Measurements from ENCODE around the gene GDI2. TPM values are rescaled to one million over a fixed set of nuclear protein-coding genes. Genes with fewer than 3 reads are reported as not detected.

The GDI2 gene
- total and polyA plus RNA-seq, 2 donors: 140 to 385 TPM

DNA sequence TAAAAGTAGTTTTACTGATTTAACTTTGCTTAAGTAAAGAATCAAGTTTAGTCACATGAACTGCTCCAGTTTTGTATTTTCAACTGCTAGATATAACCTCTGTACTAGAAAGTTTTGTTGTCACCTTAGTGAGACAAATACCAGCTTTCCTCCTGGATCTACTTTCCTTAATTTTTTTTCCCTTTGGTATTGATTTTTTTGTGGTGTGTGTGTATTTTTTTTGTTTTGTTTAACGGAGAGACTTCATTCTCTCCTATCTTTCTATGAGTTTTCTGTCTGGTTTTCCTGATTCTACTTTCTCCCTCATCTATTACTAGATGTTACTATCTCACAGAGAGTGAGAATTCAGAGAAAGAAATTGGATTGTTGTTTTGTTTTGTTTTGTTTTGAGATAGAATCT is 76.6 kb downstream of the GDI2 start:
- Histone ChIP-seq H3K4me3 (ENCODE audit: low read depth, low read length) (no peak overlapping the region), H3K4me1 (ENCODE audit: insufficient read depth) (no peaks in the 10 kb centered on the region), H3K27ac (ENCODE audit: low read depth) (no peak overlapping the region), H3K36me3 (ENCODE audit: insufficient read depth) (peaks cover 9% of the 10 kb centered on the region)
- no peak for DNase-seq (ENCODE audit: extremely low spot score)
- 80% methylated on average over 1 of the region's 1 CpG for WGBS

DNA sequence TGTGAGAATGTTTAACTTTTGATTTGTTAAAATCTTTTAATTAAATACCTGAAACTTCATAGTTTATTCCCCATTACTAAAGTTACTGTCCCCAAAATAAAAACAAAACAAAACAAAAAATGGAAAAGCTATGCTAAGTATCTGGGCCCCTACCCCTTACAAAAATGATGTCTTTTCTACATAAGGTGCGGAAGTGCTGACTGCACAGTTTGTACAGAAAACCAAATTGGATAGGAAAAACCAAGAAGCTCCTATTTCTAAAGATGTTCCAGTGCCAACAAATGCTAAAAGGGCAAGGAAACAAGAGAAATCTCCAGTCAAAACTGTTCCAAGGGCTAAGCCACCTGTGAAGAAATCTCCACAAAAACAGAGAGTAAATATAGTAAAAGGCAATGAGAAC is 78.1 kb downstream of the GDI2 start:
- no peak for DNase-seq (ENCODE audit: extremely low spot score)
- WGBS: 96% methylated on average over 1 of the region's 1 CpG
- Histone ChIP-seq H3K4me1 (ENCODE audit: insufficient read depth) (no peaks in the 10 kb centered on the region), H3K27ac (ENCODE audit: low read depth) (no peak overlapping the region), H3K4me3 (ENCODE audit: low read depth, low read length) (no peak overlapping the region), H3K36me3 (ENCODE audit: insufficient read depth) (peaks cover 8% of the 10 kb centered on the region)

- Histone ChIP-seq H3K36me3 (ENCODE audit: insufficient read depth) (peaks cover 10% of the 10 kb centered on the region), H3K4me3 (ENCODE audit: low read depth, low read length) (no peak overlapping the region), H3K4me1 (ENCODE audit: insufficient read depth) (no peaks in the 10 kb centered on the region), H3K27ac (ENCODE audit: low read depth) (no peak overlapping the region)
- DNase-seq (ENCODE audit: extremely low spot score): no peak
- WGBS: 61% methylated on average over 4 of the region's 4 CpGs
These were observed 81.1 kb downstream of the GDI2 start for GRCh38 chr10:5732141-5732540.

DNA sequence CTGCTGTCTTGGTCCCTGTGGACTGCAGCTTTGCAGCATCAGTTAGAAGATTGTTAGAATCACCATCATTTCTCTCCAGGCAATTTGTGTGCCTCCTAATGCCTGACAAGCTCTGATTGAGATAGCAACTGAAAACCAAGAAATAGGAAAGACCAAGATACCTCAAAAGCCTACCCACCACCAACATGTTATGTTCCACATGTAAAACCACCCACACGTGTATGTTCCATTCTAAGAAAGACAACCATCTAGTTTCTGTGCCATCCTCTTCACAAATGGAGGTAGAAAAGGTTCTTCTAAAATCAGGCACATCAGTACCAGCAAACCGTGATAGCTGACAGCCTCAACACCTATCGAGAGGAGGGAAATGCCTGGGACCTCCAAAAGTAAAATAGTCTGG is 81.7 kb downstream of the GDI2 start:
- 85% methylated on average over 3 of the region's 3 CpGs for WGBS
- Histone ChIP-seq H3K36me3 (ENCODE audit: insufficient read depth) (peaks cover 10% of the 10 kb centered on the region), H3K27ac (ENCODE audit: low read depth) (no peak overlapping the region), H3K4me1 (ENCODE audit: insufficient read depth) (no peaks in the 10 kb centered on the region), H3K4me3 (ENCODE audit: low read depth, low read length) (no peak overlapping the region)
- DNase-seq (ENCODE audit: extremely low spot score): no peak

DNA sequence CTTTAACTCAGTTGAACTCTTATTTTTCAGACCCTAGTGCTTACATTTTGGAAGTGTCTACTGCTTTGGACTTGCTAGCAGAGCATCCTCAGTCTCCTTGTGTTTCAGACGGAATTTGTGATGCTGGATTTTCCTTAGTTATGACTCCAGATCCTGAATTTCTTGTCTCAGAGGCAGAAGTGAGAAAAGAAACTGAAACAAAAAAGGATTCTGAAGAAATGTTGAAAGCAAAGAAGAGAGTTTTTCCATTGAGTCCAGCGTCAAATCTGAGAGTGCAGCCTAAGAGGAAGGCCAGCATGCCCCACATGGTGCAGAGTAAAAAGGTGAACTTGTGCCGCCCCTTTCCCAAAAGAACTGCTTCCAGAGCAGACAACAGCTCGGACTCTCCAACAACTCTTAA is 82.5 kb downstream of the GDI2 start:
- peaks cover 10% of the 10 kb centered on the region for H3K36me3 ChIP-seq (ENCODE audit: insufficient read depth)
- no peak overlapping the region for H3K27ac ChIP-seq (ENCODE audit: low read depth)
- 94% methylated on average over 4 of the region's 4 CpGs for WGBS
- H3K4me3 ChIP-seq (ENCODE audit: low read depth, low read length): no peak overlapping the region
- no peaks in the 10 kb centered on the region for H3K4me1 ChIP-seq (ENCODE audit: insufficient read depth)
- no peak for DNase-seq (ENCODE audit: extremely low spot score)

- Histone ChIP-seq H3K4me3 (ENCODE audit: low read depth, low read length) (no peak overlapping the region), H3K4me1 (ENCODE audit: insufficient read depth) (no peaks in the 10 kb centered on the region), H3K36me3 (ENCODE audit: insufficient read depth) (peaks cover 2% of the 10 kb centered on the region), H3K27ac (ENCODE audit: low read depth) (no peak overlapping the region)
- WGBS: 75% methylated on average over 2 of the region's 2 CpGs
- no peak for DNase-seq (ENCODE audit: extremely low spot score)
These were observed 89.5 kb downstream of the GDI2 start for GRCh38 chr10:5723692-5724091.

DNA sequence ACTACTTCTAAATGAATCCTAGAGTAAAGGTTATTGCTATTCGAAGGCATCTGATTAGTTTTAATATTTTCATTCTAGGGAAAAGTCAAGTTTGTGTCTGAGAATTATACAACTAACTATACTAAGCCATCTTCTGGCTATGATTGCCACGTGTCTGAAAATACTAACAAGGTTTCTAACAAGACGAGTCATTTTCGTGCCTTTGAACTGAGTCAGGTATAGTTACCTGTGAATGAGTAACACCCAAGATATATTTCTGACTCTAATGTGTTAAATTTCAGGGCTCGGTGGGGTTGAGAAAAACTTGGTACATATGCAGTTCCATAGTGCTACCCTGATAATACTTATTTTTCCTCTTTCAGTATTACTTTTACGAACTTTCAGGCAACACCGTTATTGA is 93.1 kb downstream of the GDI2 start:
- WGBS: 94% methylated on average over 7 of the region's 7 CpGs
- no peaks in the 10 kb centered on the region for H3K4me1 ChIP-seq (ENCODE audit: insufficient read depth)
- no peak overlapping the region for H3K27ac ChIP-seq (ENCODE audit: low read depth)
- no peak overlapping the region for H3K4me3 ChIP-seq (ENCODE audit: low read depth, low read length)
- H3K36me3 ChIP-seq (ENCODE audit: insufficient read depth): peaks cover 2% of the 10 kb centered on the region
- DNase-seq (ENCODE audit: extremely low spot score): no peak

DNA sequence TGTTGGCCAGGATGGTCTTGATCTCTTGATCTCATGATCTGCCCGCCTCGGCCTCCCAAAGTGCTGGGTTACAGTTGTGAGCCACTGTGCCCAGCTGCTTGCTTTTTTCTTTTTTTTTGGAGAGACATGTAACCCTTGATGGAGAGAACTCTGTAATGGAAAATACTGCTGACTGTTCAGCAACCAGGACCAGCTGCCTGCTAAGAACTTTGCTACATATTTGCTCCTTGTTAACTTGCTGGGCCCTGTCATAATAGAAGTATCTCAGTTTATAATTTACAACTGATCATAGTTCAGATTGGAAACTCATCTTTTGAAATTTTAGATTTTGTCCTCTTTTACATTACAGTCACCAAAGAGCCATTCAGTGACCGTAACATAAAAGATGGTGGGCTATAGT is 93.7 kb downstream of the GDI2 start:
- 90% methylated on average over 3 of the region's 3 CpGs for WGBS

More for the DNA sequence above, 93.7 kb downstream of the GDI2 start:
- Histone ChIP-seq H3K27ac (ENCODE audit: low read depth) (no peak overlapping the region), H3K4me3 (ENCODE audit: low read depth, low read length) (no peak overlapping the region), H3K4me1 (ENCODE audit: insufficient read depth) (no peaks in the 10 kb centered on the region), H3K36me3 (ENCODE audit: insufficient read depth) (no peaks in the 10 kb centered on the region)
- DNase-seq (ENCODE audit: extremely low spot score): no peak

Other genes with a start within 250 kb of the GDI2 start
- 8.7 TPM for gene ASB13, start 146.8 kb downstream of the GDI2 start, total RNA-seq
- 32.4 TPM for gene ASB13, start 146.8 kb downstream of the GDI2 start, polyA plus RNA-seq
- gene TASOR2, start 128.6 kb downstream of the GDI2 start, total RNA-seq: 141 TPM
- 20.4 TPM for gene TASOR2, start 128.6 kb downstream of the GDI2 start, polyA plus RNA-seq
- 8.8 TPM for gene ANKRD16, start 76.5 kb upstream of the GDI2 start, total RNA-seq
- 9.3 TPM for gene ANKRD16, start 76.5 kb upstream of the GDI2 start, polyA plus RNA-seq
- gene FBH1, start 76.8 kb upstream of the GDI2 start, total RNA-seq: 65.7 TPM
- 57.4 TPM for gene FBH1, start 76.8 kb upstream of the GDI2 start, polyA plus RNA-seq
- 3.5 TPM for gene IL15RA, start 164.1 kb upstream of the GDI2 start, total RNA-seq
- 50.2 TPM for gene IL15RA, start 164.1 kb upstream of the GDI2 start, polyA plus RNA-seq
- 0.37 TPM for gene IL2RA, start 248.9 kb upstream of the GDI2 start, total RNA-seq
- gene IL2RA, start 248.9 kb upstream of the GDI2 start, polyA plus RNA-seq: 0.87 TPM